GM10266 (cell line): Measurements from ENCODE around the gene TENM4.

Source experiments
- DNase-seq: peaks from one replicate; pipeline ENCODE4 v3.0.0; 2012; ENCODE audit errors: extremely low spot score
- TF ChIP-seq, protein P1 (sequence below): IDR thresholded peaks from 2 replicates; pipeline ENCODE4 v1.5.1; 2012; ENCODE audit warnings: mild to moderate bottlenecking, low read depth; ENCODE audit not compliant: control insufficient read depth, insufficient read depth; ENCODE audit errors: missing control alignments

The TENM4 gene

DNA sequence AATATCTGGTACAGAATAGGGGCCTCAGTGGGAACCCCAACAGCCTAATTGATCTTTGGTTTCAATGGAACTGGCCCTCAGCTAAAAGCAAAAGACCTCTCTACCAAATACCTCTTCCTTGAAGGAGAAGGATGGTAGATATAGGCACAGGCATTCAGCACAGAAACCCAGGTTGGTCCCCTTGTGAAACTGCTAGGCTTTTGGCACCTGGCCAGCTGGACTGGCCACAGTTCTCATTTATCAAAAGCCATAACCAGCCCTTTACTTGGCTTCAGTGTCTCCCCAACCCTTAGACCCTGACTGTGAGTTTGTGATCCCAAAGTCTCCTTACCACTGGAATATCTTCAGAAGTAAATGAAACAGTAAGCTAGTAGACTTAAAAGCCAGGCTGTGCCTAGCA, 152.9 kb downstream of the TENM4 start:
- TF ChIP-seq, protein P1, sequence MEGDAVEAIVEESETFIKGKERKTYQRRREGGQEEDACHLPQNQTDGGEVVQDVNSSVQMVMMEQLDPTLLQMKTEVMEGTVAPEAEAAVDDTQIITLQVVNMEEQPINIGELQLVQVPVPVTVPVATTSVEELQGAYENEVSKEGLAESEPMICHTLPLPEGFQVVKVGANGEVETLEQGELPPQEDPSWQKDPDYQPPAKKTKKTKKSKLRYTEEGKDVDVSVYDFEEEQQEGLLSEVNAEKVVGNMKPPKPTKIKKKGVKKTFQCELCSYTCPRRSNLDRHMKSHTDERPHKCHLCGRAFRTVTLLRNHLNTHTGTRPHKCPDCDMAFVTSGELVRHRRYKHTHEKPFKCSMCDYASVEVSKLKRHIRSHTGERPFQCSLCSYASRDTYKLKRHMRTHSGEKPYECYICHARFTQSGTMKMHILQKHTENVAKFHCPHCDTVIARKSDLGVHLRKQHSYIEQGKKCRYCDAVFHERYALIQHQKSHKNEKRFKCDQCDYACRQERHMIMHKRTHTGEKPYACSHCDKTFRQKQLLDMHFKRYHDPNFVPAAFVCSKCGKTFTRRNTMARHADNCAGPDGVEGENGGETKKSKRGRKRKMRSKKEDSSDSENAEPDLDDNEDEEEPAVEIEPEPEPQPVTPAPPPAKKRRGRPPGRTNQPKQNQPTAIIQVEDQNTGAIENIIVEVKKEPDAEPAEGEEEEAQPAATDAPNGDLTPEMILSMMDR = no peak
- DNase-seq = no peak

DNA sequence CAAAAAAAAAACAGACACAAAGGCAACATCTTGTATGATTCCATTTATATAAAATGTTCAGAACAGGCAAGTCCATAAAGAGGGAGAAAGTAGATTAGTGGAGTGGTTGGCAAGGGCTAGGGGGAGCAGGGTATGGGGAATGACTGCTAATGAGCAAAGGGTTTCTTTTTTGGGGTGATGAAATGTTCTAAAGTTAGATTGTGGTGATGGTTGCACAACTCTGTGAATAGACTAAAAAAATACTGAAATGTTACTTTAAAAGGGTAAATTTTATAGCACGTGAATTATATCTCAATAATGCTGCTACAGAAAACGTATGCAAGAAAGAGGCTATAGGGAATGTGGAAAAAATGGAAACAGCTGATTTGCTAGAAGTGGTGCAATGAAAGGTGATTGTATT, 155.1 kb downstream of the TENM4 start:
- TF ChIP-seq, protein P1 = no peak
- DNase-seq = no peak

DNA sequence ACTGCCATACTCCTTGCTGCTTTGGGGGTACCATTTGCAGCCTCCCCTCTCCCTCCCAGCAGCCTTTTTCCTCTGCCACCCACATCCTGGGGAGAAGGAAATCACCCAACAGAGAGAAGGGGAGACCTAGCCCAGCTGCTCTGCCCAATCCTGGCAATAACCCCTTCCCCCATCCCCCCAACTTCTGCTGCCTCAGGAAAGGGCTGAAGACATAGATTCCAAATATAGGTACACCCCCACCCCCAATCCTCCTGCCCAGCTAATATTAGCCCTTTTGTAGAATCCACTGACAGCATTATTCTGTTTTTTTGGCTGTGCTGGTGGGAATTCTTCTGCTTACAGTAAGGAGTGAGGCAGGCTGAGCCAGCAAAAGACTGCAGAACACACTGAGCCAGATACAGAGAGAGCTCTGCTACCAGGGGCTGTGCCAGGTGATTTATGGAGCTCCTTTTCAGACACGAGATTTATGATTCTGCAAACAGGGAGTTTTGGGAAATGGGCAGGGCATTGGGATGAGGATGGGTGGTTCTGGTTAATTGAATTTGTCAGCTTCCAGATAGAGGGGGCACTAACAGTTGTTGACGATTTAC, 164.0 kb downstream of the TENM4 start:
- DNase-seq = no peak

DNA sequence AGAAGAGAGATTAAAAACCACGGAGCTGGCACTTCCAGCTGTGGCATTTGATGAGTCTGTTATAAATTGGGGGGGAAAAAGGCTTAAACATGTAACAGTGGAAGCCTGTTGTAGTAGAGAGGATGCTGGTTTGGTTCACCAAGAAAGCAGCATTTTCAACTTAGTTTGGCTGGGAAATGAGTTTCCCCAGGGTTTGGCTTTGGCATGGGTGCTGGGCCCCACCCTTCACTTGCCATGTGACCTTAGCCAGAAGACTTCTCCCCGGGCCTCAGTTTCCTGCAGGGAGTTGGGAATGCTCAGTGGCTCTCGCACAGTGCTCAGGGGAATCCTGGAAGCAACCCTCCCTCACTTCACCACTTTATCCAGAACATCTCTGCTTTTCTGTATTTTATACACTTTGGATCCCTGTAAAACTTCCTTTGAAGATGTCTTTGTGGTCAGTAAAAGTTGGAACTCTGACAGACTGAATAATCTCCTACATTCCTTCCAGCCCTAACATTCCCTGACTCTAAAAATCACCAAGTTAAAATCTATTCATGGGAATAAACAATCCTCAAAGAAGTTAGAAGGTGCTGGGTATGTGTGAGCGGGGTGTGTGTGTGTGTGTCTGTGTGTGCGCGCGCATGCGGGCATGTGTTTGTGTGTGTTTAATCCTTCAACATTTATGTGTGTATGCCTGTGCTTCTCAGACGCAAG, 166.0 kb downstream of the TENM4 start:
- no peak for DNase-seq
- TF ChIP-seq, protein P1 = no peak

More for the DNA sequence above, 164.0 kb downstream of the TENM4 start:
- TF ChIP-seq, protein P1 = no peak

DNA sequence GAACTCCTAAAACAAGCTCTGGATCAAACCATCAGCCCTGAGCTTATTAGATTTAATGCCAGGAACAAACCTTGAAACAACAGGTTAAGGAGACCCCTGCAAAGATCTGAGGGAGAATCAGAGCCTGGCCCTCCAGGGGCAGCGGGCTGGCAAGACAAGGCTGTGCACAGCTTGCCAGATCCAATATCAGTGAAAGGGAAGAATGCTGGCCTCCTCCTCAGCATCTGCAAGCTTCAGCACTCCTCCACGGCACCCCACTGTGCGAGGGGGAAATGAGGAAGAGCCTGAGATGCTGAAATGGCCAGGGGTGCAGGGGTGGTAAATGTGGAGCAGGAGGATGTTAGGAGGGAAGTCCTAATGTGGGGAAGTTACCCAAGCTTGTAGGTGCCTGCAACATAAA, 167.0 kb downstream of the TENM4 start:
- DNase-seq = no peak
- TF ChIP-seq, protein P1 = no peak

DNA sequence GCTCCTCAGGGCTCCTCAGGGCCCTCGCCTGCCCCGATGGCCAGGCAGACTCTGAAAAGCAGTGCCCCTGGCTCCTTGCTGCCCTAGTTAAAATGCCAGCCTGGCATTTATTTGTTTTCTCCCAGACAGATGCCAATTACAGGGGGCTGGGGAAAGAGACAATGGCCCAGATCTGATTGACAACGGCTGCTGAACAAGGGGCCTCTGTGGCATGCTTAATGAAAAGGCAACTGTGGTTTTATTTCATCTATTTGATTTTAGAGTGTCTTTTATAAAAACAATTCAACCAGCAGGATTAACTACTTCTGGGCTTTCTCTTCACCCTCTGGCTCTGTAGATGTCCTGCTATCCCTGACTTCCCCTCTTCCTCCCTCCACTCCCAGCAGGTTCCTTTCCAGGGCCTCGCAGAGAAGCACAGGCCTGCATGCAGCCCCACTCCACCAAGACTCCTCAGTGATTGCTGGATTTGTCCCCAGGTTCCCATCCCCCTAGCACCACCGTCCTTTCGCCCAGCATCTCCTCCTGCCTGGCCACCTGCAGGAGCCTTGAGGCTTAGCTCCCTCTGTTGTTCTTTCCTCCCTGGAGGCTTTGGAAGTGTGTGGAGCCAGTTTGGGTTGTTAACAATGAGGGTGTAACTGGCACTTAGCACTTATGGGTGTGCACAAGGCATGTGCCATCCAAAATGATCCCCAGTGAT, 171.1 kb downstream of the TENM4 start:
- TF ChIP-seq, protein P1 = no peak
- DNase-seq = no peak

DNA sequence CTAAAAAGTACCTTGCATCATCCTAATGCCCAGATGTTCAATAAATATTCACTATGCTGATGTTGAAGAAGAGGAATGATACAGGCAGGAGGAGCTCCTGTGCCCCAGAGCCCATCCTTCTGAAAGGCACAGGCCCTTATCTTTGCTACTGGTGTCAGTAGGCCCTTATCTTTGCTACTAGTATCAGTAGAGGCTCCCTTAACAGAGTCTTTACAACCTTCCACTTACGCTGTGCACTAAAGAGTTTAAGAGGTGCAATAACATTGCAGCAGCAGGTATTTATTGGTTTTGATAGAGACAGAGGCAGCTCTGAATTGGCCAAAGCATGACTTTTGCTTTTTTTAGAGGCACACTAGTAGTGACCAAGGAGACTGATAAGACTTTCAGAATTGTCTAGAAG, 174.4 kb downstream of the TENM4 start:
- TF ChIP-seq, protein P1 = no peak
- DNase-seq = no peak
